PC-9 (cell line): ENCODE data around the gene IFITM10. TPM values are rescaled to one million over a fixed set of nuclear protein-coding genes. Genes with fewer than 3 reads are reported as not detected.

Experiments
- BruUV-seq: library from RNA; stranded (reverse); fragments of 400-500 nt; replicated peaks from 2 replicates; lab custom pipeline; 2021; lab: Mats Ljungman, UMichigan
- CTCF ChIA-PET: fragments of 300-600 bp; sonication (Branson Sonifier 250); formaldehyde crosslinking; loops from one replicate; lab custom pipeline; 2022; ENCODE audit warnings: antibody characterized with exemption; lab: Charles Lee
- POLR2A ChIA-PET: fragments of 300-600 bp; sonication (Branson Sonifier 250); formaldehyde crosslinking; loops from one replicate; lab custom pipeline; 2022; ENCODE audit warnings: antibody characterized with exemption; ENCODE audit not compliant: unreplicated experiment; lab: Charles Lee
- DNase-seq, 2 experiments: peaks; one replicate each; pipeline versions ENCODE4 v3.0.0 to v3.0.0-alpha.2; 2015 to 2022; ENCODE audit warnings: mixed read lengths in 1 of 2
- H2AFZ ChIP-seq: fragments of 200-600 bp; sonication (generic); 2 replicates; pipeline ENCODE4 v1.8.1; 2017; ENCODE audit warnings: antibody characterized with exemption
- H3F3A ChIP-seq: fragments of 200-600 bp; sonication (generic); 2 replicates; pipeline ENCODE4 v1.8.1; 2017; ENCODE audit warnings: antibody characterized with exemption, mild to moderate bottlenecking, low read depth; ENCODE audit not compliant: insufficient read depth
- H3K27ac ChIP-seq: fragments of 200-600 bp; sonication (generic); 2 replicates; pipeline ENCODE4 v1.6.1; 2016; ENCODE audit warnings: mixed run types
- H3K27me3 ChIP-seq: fragments of 200-600 bp; sonication (generic); 2 replicates; pipeline ENCODE4 v1.6.1; 2016; ENCODE audit warnings: low read depth, mixed run types; ENCODE audit not compliant: insufficient read depth
- H3K36me3 ChIP-seq: fragments of 200-600 bp; sonication (generic); 2 replicates; pipeline ENCODE4 v1.6.1; 2016; ENCODE audit warnings: low read depth, mixed run types
- H3K4me1 ChIP-seq: fragments of 200-600 bp; sonication (generic); replicated peaks from 2 replicates; pipeline ENCODE4 v1.6.1; 2016; ENCODE audit warnings: mixed run types; ENCODE audit not compliant: insufficient read depth
- H3K4me2 ChIP-seq: fragments of 200-600 bp; sonication (generic); 2 replicates; pipeline ENCODE4 v1.6.1; 2017; ENCODE audit warnings: mixed run types
- H3K4me3 ChIP-seq: fragments of 200-600 bp; sonication (generic); 2 replicates; pipeline ENCODE4 v1.6.1; 2016; ENCODE audit warnings: mixed run types
- H3K79me2 ChIP-seq: fragments of 200-600 bp; sonication (generic); 2 replicates; pipeline ENCODE4 v1.6.1; 2017; ENCODE audit warnings: low read depth, mixed run types
- H3K9me2 ChIP-seq: fragments of 200-600 bp; sonication (generic); 2 replicates; pipeline ENCODE4 v1.8.1; 2017; ENCODE audit warnings: mild to moderate bottlenecking; ENCODE audit not compliant: insufficient read depth
- H3K9me3 ChIP-seq: fragments of 200-600 bp; sonication (generic); 2 replicates; pipeline ENCODE4 v1.8.1; 2016; ENCODE audit warnings: low read depth; ENCODE audit not compliant: insufficient read depth
- H4K20me1 ChIP-seq: fragments of 200-600 bp; sonication (generic); 2 replicates; pipeline ENCODE4 v1.8.1; 2017; ENCODE audit not compliant: insufficient read depth
- EZH2 ChIP-seq: fragments of 200-600 bp; sonication (generic); IDR thresholded peaks from 2 replicates; pipeline ENCODE4 v1.8.0; 2017; ENCODE audit warnings: antibody characterized with exemption, low read depth
- intact Hi-C: fragments of 100-400 bp; cut with micrococcal nuclease; formaldehyde crosslinking; loops from one replicate; pipeline ENCODE4 v1.10.0; 2022; ENCODE audit not compliant: unreplicated experiment
- total RNA-seq: library from RNA; stranded (reverse); gene quantifications from 2 replicates; pipeline ENCODE4 v1.2.3, GENCODE V29; 2021
- TF ChIP-seq, protein P1 (sequence below): fragments of 200-600 bp; sonication (generic); conservative IDR thresholded peaks from 2 replicates; pipeline ENCODE4 v1.6.1; 2017; ENCODE audit warnings: mixed run types, antibody characterized with exemption, mild to moderate bottlenecking, moderate library complexity

The IFITM10 gene
- total RNA-seq, 1 experiment from 2014 or later: 5.5 TPM

DNA sequence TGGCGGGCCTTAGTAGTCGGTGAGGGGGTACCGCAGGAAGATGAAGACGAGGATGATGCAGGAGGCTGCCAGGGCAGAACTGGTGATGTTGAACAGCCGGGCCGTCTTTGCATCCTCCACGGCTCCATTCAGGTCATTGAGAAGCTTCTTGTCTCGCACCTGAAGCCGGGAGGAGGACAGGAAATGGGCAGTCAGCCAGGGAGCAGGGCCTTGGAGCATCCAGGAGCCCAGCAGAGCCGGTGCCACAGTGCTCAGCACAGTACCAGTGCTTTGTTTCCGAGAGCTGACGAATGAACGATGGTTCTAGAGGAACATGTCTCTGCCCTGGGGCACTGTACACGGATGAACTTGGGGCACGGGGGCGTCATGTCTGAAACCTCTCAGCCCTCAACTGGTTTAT, 15.1 kb downstream of the IFITM10 start:
- ChIA-PET POLR2A (no interaction called here), CTCF (no interaction called here)
- no peak for DNase-seq
- no TSS peak for BruUV-seq
- Histone ChIP-seq H3K27ac (no peak overlapping the region), H3K79me2 (no peaks in the 10 kb centered on the region), H4K20me1 (no peaks in the 10 kb centered on the region), H2AFZ (no peak overlapping the region), H3K4me3 (no peak overlapping the region), H3K9me3 (no peaks in the 10 kb centered on the region), H3K4me1 (no peaks in the 10 kb centered on the region), H3K9me2 (no peaks in the 10 kb centered on the region), H3K4me2 (no peak overlapping the region), H3K36me3 (no peaks in the 10 kb centered on the region), H3F3A (peaks cover 10% of the 10 kb centered on the region; the same call in 1 of the 2 replicates), H3K27me3 (peaks cover 15% of the 10 kb centered on the region; the same call in 1 of the 2 replicates)
- intact Hi-C loops: no loop called here
- TF ChIP-seq, protein P1, sequence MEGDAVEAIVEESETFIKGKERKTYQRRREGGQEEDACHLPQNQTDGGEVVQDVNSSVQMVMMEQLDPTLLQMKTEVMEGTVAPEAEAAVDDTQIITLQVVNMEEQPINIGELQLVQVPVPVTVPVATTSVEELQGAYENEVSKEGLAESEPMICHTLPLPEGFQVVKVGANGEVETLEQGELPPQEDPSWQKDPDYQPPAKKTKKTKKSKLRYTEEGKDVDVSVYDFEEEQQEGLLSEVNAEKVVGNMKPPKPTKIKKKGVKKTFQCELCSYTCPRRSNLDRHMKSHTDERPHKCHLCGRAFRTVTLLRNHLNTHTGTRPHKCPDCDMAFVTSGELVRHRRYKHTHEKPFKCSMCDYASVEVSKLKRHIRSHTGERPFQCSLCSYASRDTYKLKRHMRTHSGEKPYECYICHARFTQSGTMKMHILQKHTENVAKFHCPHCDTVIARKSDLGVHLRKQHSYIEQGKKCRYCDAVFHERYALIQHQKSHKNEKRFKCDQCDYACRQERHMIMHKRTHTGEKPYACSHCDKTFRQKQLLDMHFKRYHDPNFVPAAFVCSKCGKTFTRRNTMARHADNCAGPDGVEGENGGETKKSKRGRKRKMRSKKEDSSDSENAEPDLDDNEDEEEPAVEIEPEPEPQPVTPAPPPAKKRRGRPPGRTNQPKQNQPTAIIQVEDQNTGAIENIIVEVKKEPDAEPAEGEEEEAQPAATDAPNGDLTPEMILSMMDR: no peak
- no peak for TF ChIP-seq EZH2

DNA sequence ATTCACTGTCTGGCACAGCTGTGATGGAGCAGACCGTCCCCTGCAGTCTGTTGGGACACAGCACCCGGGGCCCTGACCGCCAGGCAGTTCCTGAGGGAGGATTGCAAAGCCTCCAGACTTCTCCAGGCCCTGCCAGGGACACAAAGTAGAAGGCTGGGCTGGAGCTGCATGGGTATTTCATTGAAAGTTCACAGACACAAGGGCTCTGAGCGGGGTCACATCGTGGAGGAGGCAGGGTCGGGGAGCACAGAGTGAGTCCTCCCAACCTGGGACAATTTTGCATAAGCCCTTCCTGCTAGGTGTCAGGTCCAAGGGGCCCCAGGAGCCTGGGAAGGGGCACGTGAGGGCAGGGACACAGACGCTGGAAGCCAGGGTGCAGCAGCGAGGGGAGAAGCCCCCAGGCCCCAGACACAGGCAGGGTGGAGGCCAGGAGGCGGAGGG, 15.7 kb downstream of the IFITM10 start:
- no peak overlapping the region for H3K4me3 ChIP-seq
- ChIA-PET POLR2A (no interaction called here), CTCF (no interaction called here)
- no peak for DNase-seq
- no peak overlapping the region for H3K4me2 ChIP-seq
- H3K9me2 ChIP-seq: no peaks in the 10 kb centered on the region
- H3F3A ChIP-seq: peaks cover 10% of the 10 kb centered on the region; the same call in 1 of the 2 replicates
- no peak overlapping the region for H2AFZ ChIP-seq
- no peak for TF ChIP-seq EZH2
- TF ChIP-seq, protein P1: no peak
- H3K79me2 ChIP-seq: no peaks in the 10 kb centered on the region
- no peaks in the 10 kb centered on the region for H3K4me1 ChIP-seq
- peaks cover 16% of the 10 kb centered on the region; the same call in 1 of the 2 replicates for H3K27me3 ChIP-seq
- no peak overlapping the region for H3K27ac ChIP-seq
- no TSS peak for BruUV-seq
- no peaks in the 10 kb centered on the region for H3K36me3 ChIP-seq
- no peaks in the 10 kb centered on the region for H3K9me3 ChIP-seq
- H4K20me1 ChIP-seq: no peaks in the 10 kb centered on the region
- intact Hi-C loops: no loop called here

DNA sequence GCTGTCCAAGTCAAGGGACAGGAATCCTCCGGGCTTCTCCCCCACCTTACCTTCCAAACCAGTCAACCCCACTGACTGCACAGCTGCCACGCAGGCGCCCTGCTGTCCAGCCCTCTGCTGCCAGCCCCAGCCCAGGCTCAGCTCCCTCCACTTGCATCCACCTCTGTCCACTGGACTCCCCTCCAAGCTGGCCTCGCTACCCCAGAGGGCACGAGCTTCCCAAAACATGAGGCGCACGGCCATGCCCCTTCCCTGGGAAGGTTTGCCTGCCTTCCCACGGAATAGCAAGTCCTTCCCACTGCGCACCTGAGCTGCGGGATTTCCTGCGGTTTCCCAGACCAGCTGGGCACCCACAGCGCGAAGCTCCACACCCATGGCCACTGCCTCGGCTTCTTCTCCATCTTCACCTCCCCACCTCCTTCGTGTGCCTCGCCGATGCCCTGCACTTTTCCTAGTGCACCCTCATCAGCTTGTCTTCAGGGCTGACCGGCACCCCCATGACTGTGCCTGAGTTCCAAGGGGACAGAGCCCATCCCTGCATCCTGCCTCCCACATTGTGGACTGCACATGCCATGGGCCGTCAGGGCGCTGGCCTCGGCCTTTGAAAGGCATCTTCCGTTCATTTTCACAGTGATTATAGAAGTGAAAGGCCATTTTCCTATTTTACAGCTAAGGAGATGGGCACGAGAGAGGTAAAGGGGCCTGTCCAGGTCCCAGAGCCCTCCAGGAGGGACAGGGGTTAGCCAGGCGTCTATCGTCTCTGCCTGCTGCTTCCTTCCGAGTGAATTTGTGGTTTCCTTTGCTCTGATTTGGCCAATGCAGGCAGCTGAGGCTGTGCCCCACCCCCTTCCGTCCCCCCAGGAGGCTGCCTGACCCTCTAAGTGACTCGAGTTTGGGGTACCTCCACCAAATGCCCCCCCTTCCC, 16.4 kb downstream of the IFITM10 start:
- H3K4me2 ChIP-seq: no peak overlapping the region
- no peaks in the 10 kb centered on the region for H3K79me2 ChIP-seq
- no peaks in the 10 kb centered on the region for H3K9me2 ChIP-seq
- ChIA-PET CTCF (no interaction called here), POLR2A (no interaction called here)
- H2AFZ ChIP-seq: no peak overlapping the region
- DNase-seq: no peak
- no peaks in the 10 kb centered on the region for H4K20me1 ChIP-seq
- BruUV-seq: no TSS peak
- H3K9me3 ChIP-seq: no peaks in the 10 kb centered on the region
- peaks cover 10% of the 10 kb centered on the region; the same call in 1 of the 2 replicates for H3F3A ChIP-seq
- no peak overlapping the region for H3K4me3 ChIP-seq
- intact Hi-C loops: no loop called here
- TF ChIP-seq, protein P1: no peak
- TF ChIP-seq EZH2: no peak
- no peaks in the 10 kb centered on the region for H3K36me3 ChIP-seq
- H3K27ac ChIP-seq: no peak overlapping the region
- no peaks in the 10 kb centered on the region for H3K4me1 ChIP-seq
- peaks cover 20% of the 10 kb centered on the region; the same call in 1 of the 2 replicates for H3K27me3 ChIP-seq
